GM18909 (cell line): Measurements from ENCODE around the gene CNKSR3.
A peak's percentile ranks its signal among the peaks of the same experiment; 100 is the strongest.

ENCODE experiments used
- ATAC-seq: cut with Tn5 transposase; IDR thresholded peaks from one replicate; pipeline ENCODE4 v1.9.1; 2021; ENCODE audit warnings: mild to moderate bottlenecking; ENCODE audit not compliant: unreplicated experiment, poor library complexity

CNKSR3 gene

DNA sequence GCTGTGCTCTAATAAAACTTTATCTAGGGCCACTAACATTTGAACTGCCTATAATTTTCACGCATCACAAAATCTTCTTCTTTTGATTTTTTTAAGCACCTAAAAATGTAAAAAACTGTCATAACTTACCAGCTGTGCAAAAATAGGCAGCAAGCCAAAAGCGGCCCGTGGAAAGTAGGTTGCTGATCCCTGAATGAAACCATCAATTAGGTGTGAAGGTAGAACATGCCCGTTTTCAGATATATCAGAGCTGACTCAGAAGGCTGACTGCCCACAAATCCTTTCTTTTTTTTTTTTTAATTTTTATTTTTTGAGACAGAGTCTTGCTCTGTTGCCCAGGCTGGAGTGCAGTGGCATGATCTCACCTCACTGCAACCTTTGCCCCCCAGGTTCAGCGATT lies 149.0 kb downstream of the CNKSR3 start:
- no peak for ATAC-seq

- ATAC-seq, result no peak
Observed at GRCh38 chr6:154360476-154360875, 150.0 kb downstream of the CNKSR3 start.

DNA sequence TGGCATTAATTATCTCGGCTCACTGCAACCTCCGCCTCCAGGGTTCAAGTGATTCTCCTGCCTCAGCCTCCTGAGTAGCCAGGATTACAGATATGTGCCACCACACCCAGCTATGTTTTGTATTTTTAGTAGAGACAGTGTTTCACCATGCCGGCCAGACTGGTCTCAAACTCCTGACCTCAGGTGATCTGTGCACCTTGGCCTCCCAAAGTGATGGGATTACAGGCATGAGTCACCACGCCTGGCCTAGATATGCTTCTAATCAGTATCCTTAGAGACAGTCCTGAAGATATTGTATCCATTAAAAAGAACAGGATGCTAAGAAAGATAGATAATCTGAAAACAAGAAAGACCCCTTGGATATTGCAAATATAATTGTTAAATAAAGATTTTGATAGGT lies 150.8 kb downstream of the CNKSR3 start:
- no peak for ATAC-seq

DNA sequence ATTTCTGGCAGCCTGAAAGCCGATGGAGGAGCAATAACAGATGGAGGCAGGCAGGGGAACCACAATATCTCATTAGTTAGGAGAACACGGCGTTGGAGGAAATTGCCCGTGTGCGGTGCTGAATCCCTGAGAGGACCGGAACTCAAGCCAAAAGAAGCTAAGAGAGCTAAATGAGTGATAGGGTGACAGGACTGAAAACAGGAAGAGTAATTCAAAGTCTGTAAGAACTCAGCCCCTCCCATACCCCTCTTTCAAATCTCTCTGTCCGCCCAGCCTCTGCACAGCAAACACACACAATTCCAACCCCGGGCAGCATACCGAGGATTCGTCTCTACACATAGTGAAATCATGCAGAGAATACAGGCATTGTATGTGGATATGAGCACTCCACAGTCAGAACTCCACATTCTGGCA lies 151.3 kb downstream of the CNKSR3 start:
- ATAC-seq, result peak; percentile 25

GRCh38 chr6:154358019-154358545 lies 152.4 kb downstream of the CNKSR3 start:
- ATAC-seq, result no peak

DNA sequence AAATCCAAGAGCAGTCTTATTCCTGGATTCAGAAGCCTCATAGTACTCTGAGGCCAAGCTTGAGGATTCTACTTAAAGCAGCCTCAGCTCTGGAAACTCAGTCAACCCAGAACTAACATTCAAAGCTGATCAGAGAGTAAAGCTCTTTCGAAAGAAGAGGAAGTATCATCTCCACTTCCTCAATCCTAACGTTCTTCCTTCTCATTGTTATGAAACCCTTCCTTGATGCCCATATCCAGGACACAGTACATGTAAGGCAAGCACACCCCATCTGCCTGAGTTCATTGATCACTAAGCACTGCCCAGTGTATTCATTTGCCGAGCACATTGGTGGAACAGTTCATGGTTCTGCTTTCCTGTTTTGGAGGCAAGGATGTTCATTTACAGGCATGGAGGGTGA lies 153.8 kb downstream of the CNKSR3 start, which contains the start of gene IPCEF1:
TSS of gene IPCEF1 (minus strand) at position 114 of the 400 bp plus-strand sequence. CDS start 90,856 bp downstream, outside the sequence.
- peak; percentile 29 for ATAC-seq

DNA sequence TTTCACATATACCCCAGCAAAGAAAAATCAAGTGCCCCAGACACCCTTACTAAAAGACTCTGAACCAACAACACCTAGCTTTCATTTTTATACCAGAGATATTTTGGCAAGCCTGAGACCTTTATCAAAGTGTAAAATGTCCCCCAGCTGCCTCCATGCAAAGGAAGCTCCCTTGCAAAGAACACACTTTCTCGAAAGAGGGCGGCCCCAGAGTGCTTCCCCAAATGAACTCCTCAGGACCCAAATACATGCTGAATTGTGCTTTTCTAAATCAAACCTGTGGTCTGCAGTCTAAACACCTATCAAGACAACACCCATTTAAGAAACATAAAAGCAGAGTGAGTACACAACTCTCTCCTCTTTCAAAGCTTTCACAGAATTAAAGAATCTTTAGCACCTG lies 154.4 kb downstream of the CNKSR3 start:
- ATAC-seq, result no peak

GRCh38 chr6:154354265-154354777 lies 156.2 kb downstream of the CNKSR3 start:
- ATAC-seq, result no peak

- no peak for ATAC-seq
Observed at GRCh38 chr6:154353626-154354025, 156.9 kb downstream of the CNKSR3 start.

GRCh38 chr6:154352898-154353585 lies 157.4 kb downstream of the CNKSR3 start:
- peak; percentile 64 for ATAC-seq

GRCh38 chr6:154350293-154350692 lies 160.2 kb downstream of the CNKSR3 start:
- ATAC-seq, result no peak

- ATAC-seq, result no peak
Observed at GRCh38 chr6:154347981-154348380, 162.5 kb downstream of the CNKSR3 start.

- no peak for ATAC-seq
Observed at GRCh38 chr6:154345811-154346210, 164.7 kb downstream of the CNKSR3 start.

- no peak for ATAC-seq
Observed at GRCh38 chr6:154343473-154344308, 166.8 kb downstream of the CNKSR3 start.

GRCh38 chr6:154341871-154342270 lies 168.6 kb downstream of the CNKSR3 start:
- ATAC-seq, result no peak

- ATAC-seq, result no peak
Observed at GRCh38 chr6:154341336-154341735, 169.1 kb downstream of the CNKSR3 start.
